Karpas-422 (cell line): ENCODE results near the gene TLR5. TPM values are rescaled to one million over a fixed set of nuclear protein-coding genes. Genes with fewer than 3 reads are reported as not detected.
A peak's percentile ranks its signal among the peaks of the same experiment; 100 is the strongest.

Experiments
- DNase-seq: peaks from one replicate; pipeline ENCODE4 v3.0.0-alpha.2; 2015
- H2AFZ ChIP-seq: fragments of 200-600 bp; sonication (generic); 2 replicates; pipeline ENCODE4 v1.6.1; 2014; ENCODE audit warnings: antibody characterized with exemption, low read length, mixed read lengths
- H3K27ac ChIP-seq: fragments of 200-600 bp; sonication (generic); 2 replicates; pipeline ENCODE4 v1.5.1; 2014; ENCODE audit warnings: mild to moderate bottlenecking, low read length, moderate library complexity
- H3K27me3 ChIP-seq: fragments of 200-600 bp; sonication (generic); 2 replicates; pipeline ENCODE4 v1.6.1; 2014; ENCODE audit warnings: low read length, mixed read lengths
- H3K36me3 ChIP-seq: fragments of 200-600 bp; sonication (generic); 2 replicates; pipeline ENCODE4 v1.6.1; 2014; ENCODE audit warnings: low read length, mixed read lengths; ENCODE audit not compliant: insufficient read depth
- H3K4me1 ChIP-seq: fragments of 200-600 bp; sonication (generic); 2 replicates; pipeline ENCODE4 v1.6.1; 2014; ENCODE audit warnings: mild to moderate bottlenecking, low read length, mixed read lengths
- H3K4me2 ChIP-seq: fragments of 200-600 bp; sonication (generic); 2 replicates; pipeline ENCODE4 v1.6.1; 2014; ENCODE audit warnings: low read length, low read depth, mild to moderate bottlenecking; ENCODE audit not compliant: poor library complexity, severe bottlenecking
- H3K4me3 ChIP-seq: fragments of 200-600 bp; sonication (generic); 2 replicates; pipeline ENCODE4 v1.5.1; 2014; ENCODE audit warnings: mild to moderate bottlenecking, antibody characterized with exemption, low read length, mixed read lengths
- H3K79me2 ChIP-seq: fragments of 200-600 bp; sonication (generic); 2 replicates; pipeline ENCODE4 v1.6.1; 2014; ENCODE audit warnings: mild to moderate bottlenecking, low read length, mixed read lengths
- H3K9ac ChIP-seq: fragments of 200-600 bp; sonication (generic); 2 replicates; pipeline ENCODE4 v1.6.0; 2014; ENCODE audit warnings: low read length
- H3K9me2 ChIP-seq: fragments of 200-600 bp; sonication (generic), shearing (Covaris generic); replicated peaks from 2 replicates; pipeline ENCODE4 v1.6.0; 2014; ENCODE audit warnings: mild to moderate bottlenecking, low read length, moderate library complexity; ENCODE audit not compliant: insufficient read depth
- H3K9me3 ChIP-seq: fragments of 300-700, 200-600 bp; sonication (generic); 2 replicates; pipeline ENCODE4 v1.6.1; 2014; ENCODE audit warnings: low read length, mixed read lengths
- H4K20me1 ChIP-seq: fragments of 200-600 bp; sonication (generic); 2 replicates; pipeline ENCODE4 v1.6.1; 2014; ENCODE audit warnings: mild to moderate bottlenecking, antibody characterized with exemption, low read length, low read depth; ENCODE audit not compliant: insufficient read depth
- total RNA-seq: library from RNA; depleted of rRNA; stranded (reverse); fragments of >200 nt; shearing (Covaris generic); gene quantifications from 2 replicates; pipeline ENCODE4 v1.2.3, GENCODE V29; 2014; ENCODE audit warnings: low replicate concordance; rRNA removed

The TLR5 gene
- not detected in 2 replicates for total RNA-seq

GRCh38 chr1:223142795-223143536 is at the start of gene TLR5:
TLR5 (minus strand) TSS chr1:223143248; CDS start chr1:223113031, 30,217 bp downstream.
- no peaks in the 10 kb centered on the region; the same call in 1 of the 2 replicates for H4K20me1 ChIP-seq
- peaks cover 14% of the 10 kb centered on the region for H3K4me1 ChIP-seq
- H3K9ac ChIP-seq = peak within 1 kb of the TSS; percentile 18; the same call in 1 of the 2 replicates
- H3K79me2 ChIP-seq = no peaks in the 10 kb centered on the region
- H3K4me2 ChIP-seq = peak within 1 kb of the TSS; percentile 70
- peak within 1 kb of the TSS; percentile 64 for H3K4me3 ChIP-seq
- no peaks in the 10 kb centered on the region for H3K9me2 ChIP-seq
- no peaks in the 10 kb centered on the region for H3K27me3 ChIP-seq
- H3K27ac ChIP-seq = no peak within 1 kb of the TSS
- no peaks in the 10 kb centered on the region for H3K36me3 ChIP-seq
- H3K9me3 ChIP-seq = no peaks in the 10 kb centered on the region
- peak; percentile 91 for DNase-seq
- peak within 1 kb of the TSS; percentile 62; the same call in 1 of the 2 replicates for H2AFZ ChIP-seq

GRCh38 chr1:223189903-223190724 is 47.1 kb upstream of the TLR5 start:
- H2AFZ ChIP-seq = no peak overlapping the region
- H3K27ac ChIP-seq = no peak overlapping the region
- H3K36me3 ChIP-seq = no peaks in the 10 kb centered on the region
- H3K79me2 ChIP-seq = no peaks in the 10 kb centered on the region
- no peaks in the 10 kb centered on the region for H3K9me3 ChIP-seq
- peaks cover 6% of the 10 kb centered on the region for H3K4me1 ChIP-seq
- H3K9me2 ChIP-seq = no peaks in the 10 kb centered on the region
- no peak overlapping the region for H3K4me3 ChIP-seq
- H3K9ac ChIP-seq = no peak overlapping the region
- no peaks in the 10 kb centered on the region for H4K20me1 ChIP-seq
- DNase-seq = no peak
- H3K4me2 ChIP-seq = no peak overlapping the region
- H3K27me3 ChIP-seq = no peaks in the 10 kb centered on the region

GRCh38 chr1:223189525-223189902 is 46.5 kb upstream of the TLR5 start:
- H3K9me2 ChIP-seq = no peaks in the 10 kb centered on the region
- no peak overlapping the region for H3K4me2 ChIP-seq
- H4K20me1 ChIP-seq = no peaks in the 10 kb centered on the region
- H3K9me3 ChIP-seq = no peaks in the 10 kb centered on the region
- no peak overlapping the region for H2AFZ ChIP-seq
- no peaks in the 10 kb centered on the region for H3K79me2 ChIP-seq
- H3K4me1 ChIP-seq = peaks cover 2% of the 10 kb centered on the region; the same call in 1 of the 2 replicates
- H3K36me3 ChIP-seq = no peaks in the 10 kb centered on the region
- no peaks in the 10 kb centered on the region for H3K27me3 ChIP-seq
- H3K9ac ChIP-seq = no peak overlapping the region
- no peak for DNase-seq
- H3K27ac ChIP-seq = no peak overlapping the region
- H3K4me3 ChIP-seq = no peak overlapping the region

DNA sequence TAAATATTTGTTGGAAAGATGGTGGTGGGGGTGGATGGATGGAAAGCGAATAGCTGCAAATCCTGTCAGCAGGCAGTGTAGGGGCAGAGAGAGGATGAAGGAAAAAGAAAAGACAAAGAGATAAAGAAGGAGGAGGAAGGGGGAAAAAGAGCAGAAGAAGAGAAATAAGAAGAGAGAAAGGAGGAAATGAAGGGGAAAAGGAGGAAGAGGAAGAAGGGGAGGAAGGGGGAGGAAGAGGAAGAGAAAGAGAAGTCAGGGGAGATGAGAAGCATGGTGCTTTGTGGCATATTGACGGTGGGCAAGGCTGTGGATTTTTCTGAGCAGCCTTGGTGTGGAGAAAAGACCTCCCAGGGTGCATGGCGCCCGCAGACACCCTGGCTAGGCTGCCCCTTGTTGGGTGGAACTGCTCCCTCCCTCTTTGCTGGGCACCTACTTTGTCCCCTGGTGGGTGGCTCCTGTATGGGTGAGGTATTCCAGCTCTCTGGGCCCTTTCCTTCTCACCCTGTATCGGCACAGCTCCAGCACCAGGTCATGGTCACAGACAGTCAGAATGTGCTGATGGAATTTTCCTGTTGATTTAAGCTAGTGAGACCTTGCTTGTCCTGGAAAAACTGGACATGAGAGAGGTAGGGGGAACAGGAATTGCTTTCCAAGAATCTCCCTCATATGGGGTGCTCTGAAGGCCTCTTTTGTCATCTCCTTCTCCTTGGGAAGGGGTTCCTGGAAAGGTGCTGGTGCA is 45.7 kb upstream of the TLR5 start:
- Histone ChIP-seq H3K9ac (no peak overlapping the region), H3K27ac (no peak overlapping the region), H2AFZ (no peak overlapping the region), H3K79me2 (no peaks in the 10 kb centered on the region), H3K4me2 (no peak overlapping the region), H4K20me1 (no peaks in the 10 kb centered on the region), H3K9me3 (no peaks in the 10 kb centered on the region), H3K9me2 (no peaks in the 10 kb centered on the region), H3K27me3 (no peaks in the 10 kb centered on the region), H3K4me3 (no peak overlapping the region), H3K36me3 (no peaks in the 10 kb centered on the region), H3K4me1 (peaks cover 2% of the 10 kb centered on the region; the same call in 1 of the 2 replicates)
- no peak for DNase-seq

GRCh38 chr1:223186800-223187199 is 43.8 kb upstream of the TLR5 start:
- no peak overlapping the region for H3K9ac ChIP-seq
- DNase-seq = no peak
- no peaks in the 10 kb centered on the region for H3K9me3 ChIP-seq
- H3K4me2 ChIP-seq = no peak overlapping the region
- no peaks in the 10 kb centered on the region for H3K27me3 ChIP-seq
- no peak overlapping the region for H2AFZ ChIP-seq
- no peaks in the 10 kb centered on the region for H3K79me2 ChIP-seq
- H3K27ac ChIP-seq = no peak overlapping the region
- no peak overlapping the region for H3K4me3 ChIP-seq
- peaks cover 2% of the 10 kb centered on the region; the same call in 1 of the 2 replicates for H3K4me1 ChIP-seq
- H3K9me2 ChIP-seq = no peaks in the 10 kb centered on the region
- H3K36me3 ChIP-seq = no peaks in the 10 kb centered on the region
- H4K20me1 ChIP-seq = no peaks in the 10 kb centered on the region

GRCh38 chr1:223183268-223183862 is 40.3 kb upstream of the TLR5 start:
- Histone ChIP-seq H3K27me3 (no peaks in the 10 kb centered on the region), H3K4me1 (peaks cover 6% of the 10 kb centered on the region), H3K27ac (no peak overlapping the region), H3K4me2 (no peak overlapping the region), H3K36me3 (no peaks in the 10 kb centered on the region), H3K79me2 (no peaks in the 10 kb centered on the region), H4K20me1 (no peaks in the 10 kb centered on the region), H3K9me2 (no peaks in the 10 kb centered on the region), H3K4me3 (no peak overlapping the region), H3K9ac (no peak overlapping the region), H2AFZ (no peak overlapping the region), H3K9me3 (no peaks in the 10 kb centered on the region)
- DNase-seq = no peak

DNA sequence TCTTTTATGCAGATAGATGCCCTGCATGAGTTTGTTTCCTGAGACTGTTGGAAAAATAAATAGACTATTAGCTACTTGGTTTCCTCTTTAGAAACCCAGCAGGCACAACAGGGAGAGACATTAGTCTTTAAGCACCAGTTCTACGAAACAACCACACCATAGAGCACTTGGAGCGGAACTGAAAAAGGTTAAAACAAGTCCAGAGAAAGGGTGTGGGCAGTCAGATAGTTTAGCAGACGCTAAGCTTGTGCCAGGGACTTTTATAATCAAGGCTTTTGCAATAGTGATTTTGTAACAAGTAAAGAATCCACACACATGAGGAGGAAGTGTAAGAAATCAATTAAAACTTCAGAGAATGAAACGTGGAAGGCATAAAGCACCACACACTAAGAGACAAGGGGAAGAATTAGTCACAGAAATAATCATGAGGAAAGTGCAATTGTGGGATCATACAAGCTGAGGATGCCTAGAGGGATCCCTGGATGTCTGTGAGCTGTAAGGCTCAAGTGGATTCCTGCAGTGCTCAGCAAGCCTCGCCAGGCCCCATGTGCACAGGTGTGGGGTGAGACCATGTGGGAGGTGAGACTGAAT is 37.8 kb upstream of the TLR5 start:
- H3K36me3 ChIP-seq = no peaks in the 10 kb centered on the region
- no peak overlapping the region for H3K27ac ChIP-seq
- no peak for DNase-seq
- no peak overlapping the region for H3K4me3 ChIP-seq
- no peak overlapping the region for H3K4me2 ChIP-seq
- H3K9me2 ChIP-seq = no peaks in the 10 kb centered on the region
- H4K20me1 ChIP-seq = no peaks in the 10 kb centered on the region
- no peak overlapping the region for H3K9ac ChIP-seq
- no peaks in the 10 kb centered on the region for H3K9me3 ChIP-seq
- H3K79me2 ChIP-seq = no peaks in the 10 kb centered on the region
- no peak overlapping the region for H2AFZ ChIP-seq
- H3K27me3 ChIP-seq = no peaks in the 10 kb centered on the region
- H3K4me1 ChIP-seq = peaks cover 3% of the 10 kb centered on the region; the same call in 1 of the 2 replicates
